GM12865 (cell line): ENCODE measurements around the gene USP6NL.

ENCODE experiments used
- DNase-seq: peaks from one replicate; pipeline ENCODE4 v3.0.0; 2010; ENCODE audit warnings: low read depth
- H3K4me3 ChIP-seq: 2 replicates; pipeline ENCODE4 v1.5.1; 2011; ENCODE audit warnings: mild to moderate bottlenecking, low read depth, low read length, control low read depth
- TF ChIP-seq, protein P1 (sequence below): IDR thresholded peaks from 2 replicates; pipeline ENCODE4 v1.5.1; 2011; ENCODE audit warnings: low read length, control low read depth, low read depth, inconsistent platforms; ENCODE audit not compliant: insufficient read depth; ENCODE audit errors: missing control alignments

The USP6NL gene

DNA sequence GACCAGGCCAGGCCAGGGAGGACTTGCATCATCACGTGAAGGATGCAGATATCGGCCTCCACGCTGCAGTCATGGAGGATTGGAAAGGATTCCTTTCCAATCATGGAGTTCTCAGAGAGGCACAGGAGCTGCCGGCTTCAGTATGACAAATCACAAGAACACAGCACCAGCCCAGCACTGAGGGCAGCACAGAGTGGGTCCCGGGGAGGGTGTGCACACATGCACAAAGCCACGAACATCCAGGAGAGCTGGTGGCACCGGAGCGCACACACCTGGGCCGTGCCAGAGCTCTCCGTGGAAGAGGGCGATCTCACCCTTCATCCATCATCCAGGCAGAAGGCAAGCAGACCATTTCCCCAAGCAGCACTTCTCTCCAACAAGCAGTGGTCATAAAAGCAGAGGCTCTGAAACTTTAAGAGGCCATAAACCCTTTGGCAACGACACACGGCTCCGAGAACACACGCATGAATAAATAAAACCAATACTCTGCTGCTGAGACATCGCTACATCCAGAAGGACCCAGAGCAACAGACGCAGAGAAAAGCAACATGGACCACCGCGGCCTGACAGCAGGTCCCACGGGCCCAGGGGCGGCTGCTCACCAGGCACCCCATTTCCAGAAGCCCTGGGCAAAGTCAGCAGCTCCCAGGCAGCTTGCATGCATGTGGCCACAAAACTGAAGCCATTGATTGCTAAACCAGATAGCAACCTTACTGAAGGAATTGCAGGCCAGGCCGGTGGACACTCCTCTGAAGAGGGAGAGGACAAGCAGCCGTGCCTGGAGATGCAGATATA, 180.8 kb downstream of the USP6NL start:
- DNase-seq = no peak
- TF ChIP-seq, protein P1, sequence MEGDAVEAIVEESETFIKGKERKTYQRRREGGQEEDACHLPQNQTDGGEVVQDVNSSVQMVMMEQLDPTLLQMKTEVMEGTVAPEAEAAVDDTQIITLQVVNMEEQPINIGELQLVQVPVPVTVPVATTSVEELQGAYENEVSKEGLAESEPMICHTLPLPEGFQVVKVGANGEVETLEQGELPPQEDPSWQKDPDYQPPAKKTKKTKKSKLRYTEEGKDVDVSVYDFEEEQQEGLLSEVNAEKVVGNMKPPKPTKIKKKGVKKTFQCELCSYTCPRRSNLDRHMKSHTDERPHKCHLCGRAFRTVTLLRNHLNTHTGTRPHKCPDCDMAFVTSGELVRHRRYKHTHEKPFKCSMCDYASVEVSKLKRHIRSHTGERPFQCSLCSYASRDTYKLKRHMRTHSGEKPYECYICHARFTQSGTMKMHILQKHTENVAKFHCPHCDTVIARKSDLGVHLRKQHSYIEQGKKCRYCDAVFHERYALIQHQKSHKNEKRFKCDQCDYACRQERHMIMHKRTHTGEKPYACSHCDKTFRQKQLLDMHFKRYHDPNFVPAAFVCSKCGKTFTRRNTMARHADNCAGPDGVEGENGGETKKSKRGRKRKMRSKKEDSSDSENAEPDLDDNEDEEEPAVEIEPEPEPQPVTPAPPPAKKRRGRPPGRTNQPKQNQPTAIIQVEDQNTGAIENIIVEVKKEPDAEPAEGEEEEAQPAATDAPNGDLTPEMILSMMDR = no peak
- H3K4me3 ChIP-seq = no peak overlapping the region

DNA sequence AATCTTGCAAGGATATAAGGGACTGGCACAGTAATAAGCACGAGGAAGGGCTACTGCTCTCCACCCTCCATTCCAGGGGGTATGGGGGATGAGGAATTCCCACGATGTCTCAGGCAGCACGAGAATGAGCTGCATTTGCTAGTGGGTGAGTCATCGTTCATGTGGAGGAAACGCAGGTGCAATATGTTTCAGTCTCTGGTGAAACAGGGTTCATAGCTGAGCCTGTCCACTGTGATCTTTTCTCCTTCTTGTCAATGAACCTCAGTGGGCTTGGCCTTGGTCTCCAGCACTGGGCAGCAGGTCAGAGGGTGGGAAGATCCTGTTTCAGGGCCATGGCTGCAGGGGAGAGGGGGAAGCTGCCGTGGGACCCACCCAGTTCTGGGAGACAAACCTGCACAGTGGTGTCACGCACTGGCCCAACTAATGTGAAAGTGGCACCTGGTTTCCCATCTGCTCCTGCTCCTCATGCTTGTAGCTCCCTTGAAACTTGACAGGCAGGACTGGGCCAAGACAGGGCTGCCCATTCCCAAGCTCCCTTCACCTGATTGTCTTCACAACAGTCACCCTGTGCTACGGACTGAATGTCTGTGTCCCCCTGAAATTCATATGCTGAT, 181.9 kb downstream of the USP6NL start:
- TF ChIP-seq, protein P1 = no peak
- H3K4me3 ChIP-seq = no peak overlapping the region
- DNase-seq = no peak

DNA sequence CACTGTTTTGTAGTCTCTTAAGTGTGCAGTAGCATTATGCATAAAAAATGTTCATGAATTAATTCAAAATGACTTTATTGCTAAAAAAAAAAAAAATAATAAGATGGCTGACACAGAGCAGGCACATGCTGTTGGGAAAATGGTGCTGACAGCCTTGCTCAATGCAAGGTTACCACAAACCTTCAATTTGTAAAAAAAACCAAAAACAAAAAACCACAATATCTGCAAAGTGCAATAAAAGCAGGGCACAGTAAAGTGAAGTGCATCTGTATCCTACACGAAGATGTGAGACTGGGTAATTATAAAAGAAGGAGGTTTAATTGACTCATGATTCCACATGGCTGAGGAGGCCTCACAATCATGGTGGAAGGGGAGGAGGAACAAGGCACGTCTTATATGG, 185.8 kb downstream of the USP6NL start:
- TF ChIP-seq, protein P1 = no peak
- no peak for DNase-seq
- H3K4me3 ChIP-seq = no peak overlapping the region

DNA sequence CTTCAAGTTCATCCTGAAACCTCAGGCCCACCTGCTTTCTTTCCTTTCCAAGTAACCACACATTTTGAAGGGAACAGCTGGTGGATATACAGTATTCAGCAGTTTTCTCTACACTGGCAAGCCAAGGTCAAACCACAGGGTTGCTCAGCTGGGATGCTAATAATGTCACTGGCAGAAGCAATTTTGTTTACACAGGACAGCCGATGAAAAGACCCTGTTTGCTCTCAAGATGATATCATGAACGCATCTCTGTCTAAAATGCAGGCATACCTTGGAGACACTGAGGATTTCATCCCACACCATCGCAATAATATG, 186.2 kb downstream of the USP6NL start:
- TF ChIP-seq, protein P1 = no peak
- DNase-seq = no peak
- H3K4me3 ChIP-seq = no peak overlapping the region

DNA sequence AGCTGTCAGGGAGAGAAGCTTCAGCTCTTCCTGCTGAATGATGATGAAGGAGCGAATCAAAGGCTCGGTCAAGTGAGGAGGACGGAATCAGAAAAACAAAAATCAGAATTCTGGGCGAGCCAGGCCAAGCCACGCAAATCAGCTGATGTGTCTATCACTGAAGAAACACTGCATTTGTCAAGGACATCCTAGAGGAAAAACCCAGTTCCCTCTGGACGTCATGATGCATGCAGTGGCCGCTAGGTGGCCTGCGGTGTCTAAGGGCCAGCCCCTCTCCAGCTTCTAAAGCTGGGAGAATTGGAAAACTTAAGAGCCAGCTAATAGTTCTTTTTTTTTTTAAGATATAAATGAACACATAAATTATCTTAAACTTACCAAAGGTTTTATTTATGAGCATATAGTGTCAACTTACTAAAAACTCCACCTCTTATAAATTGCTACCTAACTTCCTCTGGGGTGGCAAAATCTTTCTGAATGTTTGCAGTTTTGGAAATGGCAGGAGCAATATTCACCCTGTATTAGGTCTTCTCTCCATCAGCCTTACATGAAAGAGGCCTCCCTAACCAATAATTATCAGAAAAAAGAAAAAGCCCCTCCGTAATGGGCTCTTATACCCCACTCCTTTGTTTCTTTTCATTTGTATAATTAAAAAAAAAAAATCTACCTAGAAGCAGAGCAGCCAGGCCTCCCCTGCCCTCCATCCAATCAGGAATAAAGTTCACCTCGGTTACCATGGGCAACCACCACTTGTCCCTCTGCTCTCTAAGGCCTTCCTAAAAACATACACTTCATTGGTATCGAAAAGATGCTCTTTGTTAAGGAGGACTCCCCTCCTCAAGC, 186.8 kb downstream of the USP6NL start:
- peak; percentile 54 for DNase-seq
- TF ChIP-seq, protein P1 = peak; percentile 86
- H3K4me3 ChIP-seq = no peak overlapping the region

DNA sequence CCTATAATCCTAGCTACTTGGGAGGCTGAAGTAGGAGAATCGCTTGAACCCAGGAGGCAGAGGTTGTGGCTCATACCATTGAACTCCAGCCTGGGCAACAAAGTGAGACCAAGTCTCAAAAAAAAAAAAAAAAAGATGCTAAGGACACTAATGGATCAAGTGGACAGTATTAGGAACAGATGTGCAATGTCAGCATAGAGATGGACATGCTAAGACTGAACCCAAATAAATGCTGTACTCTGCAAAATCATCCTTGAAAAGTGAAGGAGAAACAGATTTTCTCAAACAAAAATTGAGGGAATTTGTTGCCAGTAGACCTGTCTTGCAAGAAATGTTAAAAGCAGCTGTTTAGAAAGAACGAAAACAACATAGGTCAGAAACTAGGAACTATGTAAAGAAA, 194.5 kb downstream of the USP6NL start:
- no peak overlapping the region for H3K4me3 ChIP-seq
- TF ChIP-seq, protein P1 = no peak
- no peak for DNase-seq
